Gastrocnemius medialis (tissue), 4 donors: ENCODE measurements around the gene SCYL1.

Experiments
- POLR2A ChIP-seq, 2 donors: fragments of 450-650 bp; IDR thresholded peaks; one replicate each; pipeline ENCODE4 v1.6.1; 2017; ENCODE audit warnings: antibody characterized with exemption in 2 of 2, mild to moderate bottlenecking in 2 of 2, moderate library complexity in 2 of 2
- TF ChIP-seq, protein P1 (sequence below), 5 experiments: fragments of 450-650 bp in 3 of 5; fragments of 200-600 bp in 2 of 5; sonication (generic) in 2 of 5; IDR thresholded peaks in 4 of 5; conservative IDR thresholded peaks in 1 of 5; 1 replicate in 4 of 5; 2 replicates in 1 of 5; pipeline ENCODE4 v1.5.1; 2016 to 2019; ENCODE audit warnings: antibody characterized with exemption in 5 of 5, mild to moderate bottlenecking in 3 of 5, moderate library complexity in 3 of 5

- TF ChIP-seq, protein P1, sequence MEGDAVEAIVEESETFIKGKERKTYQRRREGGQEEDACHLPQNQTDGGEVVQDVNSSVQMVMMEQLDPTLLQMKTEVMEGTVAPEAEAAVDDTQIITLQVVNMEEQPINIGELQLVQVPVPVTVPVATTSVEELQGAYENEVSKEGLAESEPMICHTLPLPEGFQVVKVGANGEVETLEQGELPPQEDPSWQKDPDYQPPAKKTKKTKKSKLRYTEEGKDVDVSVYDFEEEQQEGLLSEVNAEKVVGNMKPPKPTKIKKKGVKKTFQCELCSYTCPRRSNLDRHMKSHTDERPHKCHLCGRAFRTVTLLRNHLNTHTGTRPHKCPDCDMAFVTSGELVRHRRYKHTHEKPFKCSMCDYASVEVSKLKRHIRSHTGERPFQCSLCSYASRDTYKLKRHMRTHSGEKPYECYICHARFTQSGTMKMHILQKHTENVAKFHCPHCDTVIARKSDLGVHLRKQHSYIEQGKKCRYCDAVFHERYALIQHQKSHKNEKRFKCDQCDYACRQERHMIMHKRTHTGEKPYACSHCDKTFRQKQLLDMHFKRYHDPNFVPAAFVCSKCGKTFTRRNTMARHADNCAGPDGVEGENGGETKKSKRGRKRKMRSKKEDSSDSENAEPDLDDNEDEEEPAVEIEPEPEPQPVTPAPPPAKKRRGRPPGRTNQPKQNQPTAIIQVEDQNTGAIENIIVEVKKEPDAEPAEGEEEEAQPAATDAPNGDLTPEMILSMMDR (IDR thresholded peaks at IDR 0.05 in 4 of 5, conservative IDR thresholded peaks at IDR 0.05 in 1 of 5): no peak
- no peak for TF ChIP-seq POLR2A (IDR thresholded peaks at IDR 0.05)
These were observed 21.5 kb downstream of the SCYL1 start for GRCh38 chr11:65546217-65546958.
